Stomach smooth muscle (tissue), 2 donors: ENCODE data around the gene NID1.

Experiments used
- H3K27ac ChIP-seq: one replicate; pipeline ENCODE4 v1.7.0; 2013; ENCODE audit warnings: mild to moderate bottlenecking, low read length, inconsistent platforms
- H3K27me3 ChIP-seq, 2 donors: one replicate each; pipeline ENCODE4 v1.7.0; 2013; ENCODE audit warnings: low read length in 2 of 2; ENCODE audit not compliant: insufficient read depth in 2 of 2, control insufficient read depth in 1 of 2
- H3K36me3 ChIP-seq, 2 donors: one replicate each; pipeline ENCODE4 v1.7.0; 2013; ENCODE audit warnings: low read length in 2 of 2; ENCODE audit not compliant: control insufficient read depth in 2 of 2, insufficient read depth in 2 of 2
- H3K4me1 ChIP-seq: one replicate; pipeline ENCODE4 v1.7.0; 2013; ENCODE audit warnings: low read length; ENCODE audit not compliant: control insufficient read depth, insufficient read depth
- H3K4me3 ChIP-seq, 2 donors: one replicate each; pipeline ENCODE4 v1.7.0; 2013; ENCODE audit warnings: low read length in 2 of 2
- H3K9ac ChIP-seq, 2 donors: one replicate each; pipeline ENCODE4 v1.7.0; 2013; ENCODE audit warnings: low read length in 2 of 2, mild to moderate bottlenecking in 1 of 2
- H3K9me3 ChIP-seq, 2 donors: one replicate each; pipeline ENCODE4 v1.7.0; 2013; ENCODE audit warnings: low read length in 2 of 2; ENCODE audit not compliant: control insufficient read depth in 2 of 2
- donor health status: healthy.
- donor health status: Pancreatic carcinoma.

NID1 gene

DNA sequence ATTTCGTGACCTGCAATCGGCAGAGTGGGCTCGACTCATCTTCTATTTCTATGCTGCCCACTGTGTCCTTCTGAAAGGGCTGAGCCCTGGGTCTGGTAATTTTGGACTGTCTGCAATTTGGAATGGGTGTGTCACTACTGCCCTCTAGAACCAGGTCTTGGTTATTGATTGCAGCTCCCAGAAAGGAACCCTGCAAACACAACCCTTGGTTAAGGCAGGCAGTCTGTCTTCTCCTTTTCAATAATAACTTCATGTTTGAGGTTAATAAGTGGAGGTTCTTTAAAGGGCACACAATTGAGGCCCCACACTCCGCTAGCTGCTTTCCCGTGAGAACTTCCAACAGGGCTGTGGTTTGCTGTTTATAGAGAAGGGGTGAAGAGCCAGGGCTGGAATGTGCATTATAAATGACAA lies 118.3 kb downstream of the NID1 start:
- no peak overlapping the region for H3K27ac ChIP-seq

DNA sequence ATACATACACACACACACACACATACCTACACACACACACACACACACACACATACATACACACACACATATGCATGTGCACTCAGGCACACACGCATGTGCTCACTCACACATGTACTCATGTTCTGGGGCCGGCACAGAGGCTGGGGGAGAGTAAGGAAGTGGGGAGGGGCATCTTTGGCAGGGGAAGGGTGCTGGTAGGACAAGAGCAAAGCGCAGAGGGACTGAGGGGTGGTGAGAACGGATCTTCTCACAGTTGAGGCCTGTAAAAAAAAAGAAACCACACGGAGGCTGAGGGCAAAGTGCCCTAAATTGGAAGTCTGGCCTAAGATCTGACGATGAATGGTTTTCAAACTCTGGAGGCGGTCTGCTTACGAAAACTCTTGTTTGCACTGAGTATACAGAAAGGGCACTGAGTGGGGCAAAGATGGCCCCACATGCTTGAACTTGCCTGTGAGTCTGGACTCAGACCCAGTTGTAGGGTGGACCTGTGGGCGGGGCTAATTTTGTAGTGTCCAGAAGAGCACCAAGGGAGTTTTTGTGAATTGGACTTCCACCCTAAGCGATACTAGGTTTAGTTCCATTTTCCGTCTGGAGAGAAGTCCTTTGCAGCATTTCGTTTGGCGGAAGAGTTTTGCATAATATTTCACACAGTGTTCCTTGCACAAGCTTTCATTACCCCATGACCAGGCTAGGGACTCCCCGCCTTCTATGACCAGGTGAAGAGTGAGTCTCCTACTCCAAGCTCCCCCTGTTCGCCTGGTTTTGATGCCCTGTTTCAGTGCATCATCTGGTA lies 118.9 kb downstream of the NID1 start:
- no peak overlapping the region for H3K27ac ChIP-seq
- no peaks in the 10 kb centered on the region for H3K36me3 ChIP-seq
- H3K9me3 ChIP-seq = no peaks in the 10 kb centered on the region
- no peak overlapping the region for H3K4me3 ChIP-seq
- H3K9ac ChIP-seq = no peak overlapping the region
- H3K4me1 ChIP-seq = no peaks in the 10 kb centered on the region
- no peaks in the 10 kb centered on the region for H3K27me3 ChIP-seq

More for the DNA sequence above, 118.3 kb downstream of the NID1 start:
- no peak overlapping the region for H3K9ac ChIP-seq
- no peaks in the 10 kb centered on the region for H3K36me3 ChIP-seq
- H3K4me1 ChIP-seq = no peaks in the 10 kb centered on the region
- H3K4me3 ChIP-seq = no peak overlapping the region
- no peaks in the 10 kb centered on the region for H3K9me3 ChIP-seq
- no peaks in the 10 kb centered on the region for H3K27me3 ChIP-seq

DNA sequence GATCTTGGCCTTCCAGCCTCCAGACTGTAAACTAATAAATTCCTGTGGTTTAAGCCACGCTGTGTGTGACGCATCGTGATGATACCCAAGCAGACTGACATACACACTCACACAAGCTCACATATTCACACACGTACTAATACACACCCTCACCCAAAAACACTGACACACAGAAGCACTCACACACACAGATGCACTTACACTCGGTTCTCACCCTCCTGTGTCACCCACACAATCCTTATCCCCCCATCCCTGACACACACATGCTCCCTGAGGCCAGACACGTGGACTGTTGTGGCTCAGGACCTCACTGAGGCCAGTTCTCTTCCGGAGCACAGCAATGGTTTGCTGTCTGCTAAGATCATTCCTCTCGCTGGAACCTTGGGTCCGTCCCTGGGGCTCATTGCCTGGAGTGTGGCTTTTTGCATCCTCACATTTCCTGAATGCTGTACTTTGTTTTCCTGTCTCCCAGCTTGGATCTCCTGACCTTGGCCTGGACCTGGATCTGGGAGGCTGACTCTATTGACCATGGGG lies 121.2 kb downstream of the NID1 start:
- Histone ChIP-seq H3K27ac (no peak overlapping the region), H3K36me3 (no peaks in the 10 kb centered on the region), H3K4me1 (no peaks in the 10 kb centered on the region), H3K9me3 (no peaks in the 10 kb centered on the region), H3K4me3 (no peak overlapping the region), H3K9ac (no peak overlapping the region), H3K27me3 (peaks cover 0 to 2% of the 10 kb centered on the region in 2 donors)

DNA sequence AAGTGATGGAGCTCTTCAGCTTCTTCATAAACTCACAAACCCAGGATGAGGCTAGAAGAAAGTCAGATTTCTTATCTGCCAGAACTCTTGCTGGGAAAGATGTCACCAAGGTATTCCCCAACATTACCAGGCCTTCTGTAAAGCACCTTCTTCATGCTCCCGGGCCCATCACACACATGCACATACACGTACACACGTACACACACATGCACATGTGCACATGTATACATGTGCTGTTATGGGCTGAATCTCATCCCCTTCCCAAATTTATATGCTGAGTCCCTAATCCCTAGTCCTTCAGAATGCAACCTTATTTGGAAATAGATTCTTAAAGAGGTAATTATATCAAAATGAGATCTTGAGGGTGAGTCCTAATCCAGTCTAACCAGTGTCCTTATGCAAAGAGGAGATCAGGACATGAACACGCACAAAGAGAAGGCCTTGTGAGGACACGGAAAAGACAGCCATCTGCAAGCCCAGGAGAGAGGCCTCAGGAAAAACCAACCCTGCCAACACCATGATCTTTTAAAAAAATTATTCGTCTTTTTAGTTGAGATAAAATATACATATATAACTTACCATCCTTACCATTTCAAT lies 121.8 kb downstream of the NID1 start:
- Histone ChIP-seq H3K9me3 (no peaks in the 10 kb centered on the region), H3K4me3 (no peak overlapping the region), H3K36me3 (no peaks in the 10 kb centered on the region), H3K9ac (no peak overlapping the region), H3K27me3 (peaks cover 0 to 2% of the 10 kb centered on the region in 2 donors), H3K27ac (no peak overlapping the region), H3K4me1 (no peaks in the 10 kb centered on the region)

DNA sequence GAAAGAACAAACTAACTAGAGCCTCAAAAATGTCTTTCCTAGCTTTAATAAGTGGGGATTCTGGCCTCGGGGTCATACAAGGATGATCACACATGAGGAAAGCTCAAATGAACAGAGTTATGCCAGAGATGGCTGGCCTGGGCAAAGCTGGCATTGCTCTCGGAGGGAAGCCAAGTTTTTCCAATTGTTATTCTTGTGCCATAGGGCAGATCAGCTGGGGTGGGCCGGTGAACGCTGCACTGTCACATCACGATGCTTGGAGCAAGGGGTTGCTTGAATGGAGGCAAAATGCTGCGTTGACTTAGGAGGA lies 122.3 kb downstream of the NID1 start:
- H3K27me3 ChIP-seq = peaks cover 0 to 2% of the 10 kb centered on the region in 2 donors
- no peaks in the 10 kb centered on the region for H3K36me3 ChIP-seq
- no peaks in the 10 kb centered on the region for H3K4me1 ChIP-seq
- no peak overlapping the region for H3K27ac ChIP-seq
- no peak overlapping the region for H3K4me3 ChIP-seq
- no peak overlapping the region for H3K9ac ChIP-seq
- no peaks in the 10 kb centered on the region for H3K9me3 ChIP-seq

DNA sequence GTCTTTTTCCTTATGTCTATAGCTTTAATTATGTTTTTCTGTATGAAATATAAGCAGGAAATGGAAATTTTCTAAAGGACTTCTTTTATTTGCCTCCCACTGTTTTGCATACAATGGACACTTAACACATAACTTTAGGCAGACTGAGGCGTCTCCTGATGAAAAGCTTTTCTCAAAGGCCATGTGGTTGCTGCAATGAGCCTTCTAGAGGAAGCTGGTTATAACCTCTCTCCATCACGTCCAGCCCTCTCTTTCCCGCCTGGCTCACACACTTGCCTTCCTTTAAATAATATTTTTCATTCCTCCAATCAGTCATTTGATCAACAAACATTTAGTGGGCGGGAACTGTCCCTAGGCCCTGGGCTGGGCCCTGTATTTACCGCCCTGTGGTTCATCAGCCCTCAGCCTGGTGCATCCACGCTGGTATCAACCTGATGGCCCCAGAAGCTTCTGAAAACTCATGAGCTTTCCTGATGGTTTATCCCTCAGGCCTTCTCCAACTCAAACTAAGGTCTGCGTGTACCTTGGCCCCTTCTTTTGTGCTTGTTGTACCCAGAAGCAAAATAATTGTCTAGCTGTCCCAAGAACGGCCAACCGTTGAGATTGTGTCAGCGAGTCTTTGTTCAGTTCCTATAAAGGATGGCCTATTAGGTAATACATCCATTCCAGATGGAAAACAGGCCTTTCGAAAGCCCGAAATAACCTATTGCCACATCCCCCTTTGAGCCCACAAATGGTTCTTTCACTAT lies 122.8 kb downstream of the NID1 start:
- H3K36me3 ChIP-seq = no peaks in the 10 kb centered on the region
- peaks cover 0 to 2% of the 10 kb centered on the region in 2 donors for H3K27me3 ChIP-seq
- no peak overlapping the region for H3K27ac ChIP-seq
- H3K4me1 ChIP-seq = no peaks in the 10 kb centered on the region
- no peak overlapping the region for H3K4me3 ChIP-seq
- no peak overlapping the region for H3K9ac ChIP-seq
- H3K9me3 ChIP-seq = no peaks in the 10 kb centered on the region

DNA sequence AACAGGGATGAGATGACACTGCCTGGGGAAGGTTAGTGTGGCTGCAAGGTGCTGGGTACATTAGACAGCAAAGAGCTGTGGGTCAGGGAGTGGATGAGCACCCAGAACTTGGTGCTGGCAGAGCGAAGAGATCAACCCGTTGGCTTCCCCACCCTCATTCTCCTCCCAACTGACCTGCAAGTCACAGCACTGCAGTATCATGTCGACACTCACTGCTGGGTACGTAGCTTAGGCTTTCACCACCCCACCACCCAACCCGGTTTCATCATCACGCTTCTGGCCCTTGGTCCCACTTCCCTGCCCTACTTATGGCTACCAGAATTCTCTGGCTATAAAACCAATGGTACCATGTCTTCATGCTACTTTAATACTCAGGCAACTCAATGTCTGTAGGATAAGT lies 124.6 kb downstream of the NID1 start:
- Histone ChIP-seq H3K27ac (no peak overlapping the region), H3K27me3 (peaks cover 0 to 2% of the 10 kb centered on the region in 2 donors), H3K9ac (no peak overlapping the region), H3K9me3 (no peaks in the 10 kb centered on the region), H3K4me3 (no peak overlapping the region), H3K4me1 (peaks cover 4% of the 10 kb centered on the region), H3K36me3 (no peaks in the 10 kb centered on the region)

DNA sequence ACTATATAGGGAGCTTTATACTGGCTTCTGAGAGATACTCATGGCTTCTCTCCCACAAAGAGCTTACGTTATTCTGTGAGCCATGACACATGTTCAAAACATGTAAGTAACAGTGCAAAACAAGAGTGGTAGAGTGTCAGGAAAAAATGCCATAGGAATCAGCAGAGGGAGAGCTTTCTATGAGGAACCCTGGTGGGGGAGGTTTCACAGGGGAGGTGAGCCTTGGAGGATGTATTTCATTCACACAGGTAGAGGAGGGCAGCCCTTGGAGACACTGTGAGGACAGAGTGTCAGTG lies 125.5 kb downstream of the NID1 start:
- Histone ChIP-seq H3K36me3 (no peaks in the 10 kb centered on the region), H3K4me1 (peaks cover 4% of the 10 kb centered on the region), H3K9me3 (no peaks in the 10 kb centered on the region), H3K9ac (no peak overlapping the region), H3K27ac (no peak overlapping the region), H3K4me3 (no peak overlapping the region), H3K27me3 (peaks cover 0 to 2% of the 10 kb centered on the region in 2 donors)

DNA sequence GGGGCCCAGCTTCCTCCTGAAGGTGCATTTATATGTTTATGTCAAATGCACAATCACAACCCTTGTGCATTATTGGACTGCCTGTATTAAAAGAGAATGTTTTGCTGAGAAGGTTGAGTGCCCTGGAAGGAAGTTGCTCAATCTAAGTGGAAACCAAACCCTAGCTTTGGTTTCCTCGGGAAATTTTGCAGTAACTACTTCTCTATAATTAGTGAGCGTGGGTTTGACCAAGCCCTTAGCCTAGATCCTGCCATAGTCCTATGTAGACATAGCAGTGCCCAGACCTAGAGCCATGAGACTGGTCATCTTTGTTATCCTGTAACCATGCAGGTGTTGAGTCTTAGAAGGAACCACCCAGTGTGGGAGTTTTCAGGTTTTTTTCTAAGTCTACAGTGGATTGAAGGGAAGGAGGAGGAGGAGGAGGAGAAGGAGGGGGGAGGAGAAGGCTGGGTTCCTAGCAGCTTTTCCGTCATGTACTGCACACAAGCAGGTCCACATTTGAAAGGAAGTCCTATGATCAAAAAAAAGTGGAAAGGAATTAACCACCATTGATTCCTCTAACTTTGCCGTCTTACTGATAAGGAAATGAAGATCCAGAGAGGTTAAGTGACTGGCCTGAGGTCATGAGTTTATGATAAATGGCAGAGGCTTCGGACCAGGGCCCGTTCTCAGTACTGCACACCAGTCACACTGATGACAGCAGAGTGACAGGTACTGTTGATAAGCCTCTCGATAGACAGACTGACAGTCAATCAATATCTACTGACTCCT lies 126.0 kb downstream of the NID1 start:
- no peak overlapping the region for H3K27ac ChIP-seq

DNA sequence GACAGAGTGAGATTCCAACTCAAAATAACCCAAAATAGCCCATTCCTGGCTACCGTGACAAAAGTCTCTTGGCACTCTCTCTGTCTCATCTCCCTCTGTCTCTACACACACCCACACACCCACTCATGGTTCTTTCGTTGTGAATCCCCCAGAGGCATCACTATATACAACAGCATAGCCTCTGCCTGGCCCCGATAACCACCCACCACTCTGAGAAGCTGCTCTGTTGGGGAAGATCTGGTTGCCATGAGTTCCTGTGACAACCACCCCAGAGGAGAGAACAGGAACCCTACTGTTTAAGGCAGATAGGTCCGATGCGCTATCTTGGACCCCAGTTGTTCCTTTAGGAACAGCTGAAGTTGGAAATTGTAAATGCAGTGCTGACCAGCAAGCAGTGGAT lies 127.8 kb downstream of the NID1 start:
- no peak overlapping the region for H3K4me3 ChIP-seq
- H3K9me3 ChIP-seq = no peaks in the 10 kb centered on the region
- no peak overlapping the region for H3K9ac ChIP-seq
- no peaks in the 10 kb centered on the region for H3K36me3 ChIP-seq
- H3K4me1 ChIP-seq = peaks cover 4% of the 10 kb centered on the region
- H3K27me3 ChIP-seq = peaks cover 0 to 2% of the 10 kb centered on the region in 2 donors
- H3K27ac ChIP-seq = no peak overlapping the region

More for the DNA sequence above, 126.0 kb downstream of the NID1 start:
- Histone ChIP-seq H3K4me1 (peaks cover 4% of the 10 kb centered on the region), H3K9me3 (no peaks in the 10 kb centered on the region), H3K9ac (no peak overlapping the region), H3K27me3 (peaks cover 0 to 2% of the 10 kb centered on the region in 2 donors), H3K36me3 (no peaks in the 10 kb centered on the region), H3K4me3 (no peak overlapping the region)
